ENCODE data around the gene CNTNAP2.

The CNTNAP2 gene

GRCh38 chr7:146661929-146662328 is 545.3 kb downstream of the CNTNAP2 start:
- TF ChIP-seq CTCF (IDR thresholded peaks at IDR 0.05; ENCODE audit: low read depth, low read length, missing control alignments): no peak
- H3K4me3 ChIP-seq (replicated peaks; ENCODE audit: low read depth, low read length): no peak overlapping the region
- DNase-seq (ENCODE audit: extremely low read depth, low read depth): no peak

- no peak for TF ChIP-seq CTCF (IDR thresholded peaks at IDR 0.05; ENCODE audit: low read depth, low read length, missing control alignments)
- no peak overlapping the region for H3K4me3 ChIP-seq (replicated peaks; ENCODE audit: low read depth, low read length)
- no peak for DNase-seq (ENCODE audit: extremely low read depth, low read depth)
Observed at GRCh38 chr7:146665023-146665422, 548.4 kb downstream of the CNTNAP2 start.

DNA sequence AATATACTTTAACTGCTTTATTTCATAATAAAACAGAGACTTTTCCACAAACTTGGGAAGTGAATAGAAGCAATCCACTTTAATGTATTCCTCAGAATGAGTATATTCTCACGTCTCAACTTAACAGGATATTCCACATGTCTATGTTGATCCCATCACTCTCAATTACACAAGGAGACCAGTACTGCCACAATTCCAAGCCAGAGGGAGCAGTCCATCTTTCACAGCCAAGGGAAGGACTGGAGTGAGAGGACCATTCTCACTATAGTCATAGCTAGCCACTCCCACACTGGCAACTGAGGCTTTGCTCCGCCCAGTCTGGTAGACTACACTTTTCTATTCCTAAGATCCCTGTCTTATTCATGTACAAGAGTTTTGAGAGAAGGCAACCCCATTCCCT is 553.9 kb downstream of the CNTNAP2 start:
- H3K4me3 ChIP-seq (replicated peaks; ENCODE audit: low read depth, low read length): no peak overlapping the region
- no peak for TF ChIP-seq CTCF (IDR thresholded peaks at IDR 0.05; ENCODE audit: low read depth, low read length, missing control alignments)
- no peak for DNase-seq (ENCODE audit: extremely low read depth, low read depth)

DNA sequence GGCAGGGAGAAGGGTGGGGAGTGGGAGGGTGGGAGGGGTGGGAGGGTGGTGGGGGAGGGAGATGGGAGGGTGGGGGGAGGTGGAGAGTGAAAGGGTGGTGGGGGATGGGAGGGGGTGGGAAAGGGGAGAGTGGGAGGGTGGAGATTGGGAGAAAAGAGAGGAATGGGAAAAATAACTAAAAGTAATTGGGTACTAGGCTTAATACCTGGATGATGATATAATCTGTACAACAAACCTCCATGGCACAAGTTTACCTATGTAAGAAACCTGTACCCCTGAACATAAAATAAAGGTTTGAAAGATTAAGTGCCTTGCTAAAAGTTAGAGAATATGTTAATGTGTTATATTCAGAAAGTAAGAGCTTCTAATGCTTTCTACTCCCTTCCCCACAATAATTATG is 564.9 kb downstream of the CNTNAP2 start:
- DNase-seq (ENCODE audit: extremely low read depth, low read depth): no peak
- no peak overlapping the region for H3K4me3 ChIP-seq (replicated peaks; ENCODE audit: low read depth, low read length)
- no peak for TF ChIP-seq CTCF (IDR thresholded peaks at IDR 0.05; ENCODE audit: low read depth, low read length, missing control alignments)

DNA sequence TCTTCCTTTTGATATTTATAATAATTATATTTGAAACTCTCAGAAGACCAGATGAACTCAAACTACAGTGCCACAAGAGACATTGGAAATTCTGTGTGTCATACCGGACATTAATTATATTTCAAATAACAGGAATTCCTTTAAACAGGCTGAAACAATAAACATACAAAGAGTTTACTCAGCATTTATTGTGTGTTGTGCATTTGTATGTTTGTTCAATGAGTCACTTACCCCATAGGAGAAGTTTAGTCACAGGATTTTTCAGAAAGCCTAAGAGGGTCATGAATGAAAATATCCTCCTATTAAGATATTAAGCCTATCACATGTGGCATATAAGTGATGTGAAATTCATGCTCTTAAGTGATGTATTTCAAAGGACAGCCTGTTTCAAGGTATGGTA is 566.8 kb downstream of the CNTNAP2 start:
- TF ChIP-seq CTCF (IDR thresholded peaks at IDR 0.05; ENCODE audit: low read depth, low read length, missing control alignments): no peak
- H3K4me3 ChIP-seq (replicated peaks; ENCODE audit: low read depth, low read length): no peak overlapping the region
- DNase-seq (ENCODE audit: extremely low read depth, low read depth): no peak

GRCh38 chr7:146690987-146691386 is 574.4 kb downstream of the CNTNAP2 start:
- no peak for TF ChIP-seq CTCF (IDR thresholded peaks at IDR 0.05; ENCODE audit: low read depth, low read length, missing control alignments)
- no peak overlapping the region for H3K4me3 ChIP-seq (replicated peaks; ENCODE audit: low read depth, low read length)
- DNase-seq (ENCODE audit: extremely low read depth, low read depth): no peak

GRCh38 chr7:146698995-146699610 is 582.5 kb downstream of the CNTNAP2 start:
- no peak overlapping the region for H3K4me3 ChIP-seq (replicated peaks; ENCODE audit: low read depth, low read length)
- no peak for TF ChIP-seq CTCF (IDR thresholded peaks at IDR 0.05; ENCODE audit: low read depth, low read length, missing control alignments)
- no peak for DNase-seq (ENCODE audit: extremely low read depth, low read depth)
